Ishikawa (cell line): ENCODE results near the gene PRKCZ.

Experiments used
- TAF1 ChIP-seq: IDR thresholded peaks from 2 replicates; pipeline ENCODE4 v1.6.1; 2012; ENCODE audit warnings: low read depth, mild to moderate bottlenecking
- YY1 ChIP-seq: IDR thresholded peaks from 2 replicates; pipeline ENCODE4 v1.6.1; 2012; ENCODE audit warnings: low read depth
- TF ChIP-seq, protein P1 (sequence below): IDR thresholded peaks from 2 replicates; pipeline ENCODE4 v1.6.1; 2012

DNA sequence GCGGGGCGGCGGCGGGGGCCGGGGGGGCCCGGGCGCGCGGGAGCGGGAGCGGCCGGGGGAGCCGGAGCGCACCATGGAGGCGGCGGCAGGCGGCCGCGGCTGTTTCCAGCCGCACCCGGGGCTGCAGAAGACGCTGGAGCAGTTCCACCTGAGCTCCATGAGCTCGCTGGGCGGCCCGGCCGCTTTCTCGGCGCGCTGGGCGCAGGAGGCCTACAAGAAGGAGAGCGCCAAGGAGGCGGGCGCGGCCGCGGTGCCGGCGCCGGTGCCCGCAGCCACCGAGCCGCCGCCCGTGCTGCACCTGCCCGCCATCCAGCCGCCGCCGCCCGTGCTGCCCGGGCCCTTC, 178.5 kb downstream of the PRKCZ start:
- TF ChIP-seq TAF1 (no peak), YY1 (no peak)
- TF ChIP-seq, protein P1, sequence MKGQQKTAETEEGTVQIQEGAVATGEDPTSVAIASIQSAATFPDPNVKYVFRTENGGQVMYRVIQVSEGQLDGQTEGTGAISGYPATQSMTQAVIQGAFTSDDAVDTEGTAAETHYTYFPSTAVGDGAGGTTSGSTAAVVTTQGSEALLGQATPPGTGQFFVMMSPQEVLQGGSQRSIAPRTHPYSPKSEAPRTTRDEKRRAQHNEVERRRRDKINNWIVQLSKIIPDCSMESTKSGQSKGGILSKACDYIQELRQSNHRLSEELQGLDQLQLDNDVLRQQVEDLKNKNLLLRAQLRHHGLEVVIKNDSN, result no peak
